ENCODE results near the gene PAQR9.

GRCh38 chr3:142976621-142977398 lies 13.3 kb upstream of the PAQR9 start:
- TF ChIP-seq EP300 (IDR thresholded peaks at IDR 0.05; ENCODE audit: low read length) (peak; percentile 93), POLR2A (conservative IDR thresholded peaks at IDR 0.05) (0 out of 2 replicates have a peak, but pooled peaks have one; percentile 29), ZNF134 (CRISPR knock-in tag; conservative IDR thresholded peaks at IDR 0.05) (no peak), HNRNPUL1 (IDR thresholded peaks at IDR 0.05; ENCODE audit: low read length) (no peak), SLC30A9 (CRISPR knock-in tag; IDR thresholded peaks at IDR 0.05) (no peak), ZSCAN29 (IDR thresholded peaks at IDR 0.05) (no peak), FOS (IDR thresholded peaks at IDR 0.05; ENCODE audit: extremely low read depth, insufficient read length) (peak; percentile 37), ZNF253 (CRISPR knock-in tag; conservative IDR thresholded peaks at IDR 0.05) (no peak), MAZ (CRISPR knock-in tag; conservative IDR thresholded peaks at IDR 0.05 in 1 of 2, IDR thresholded peaks at IDR 0.05 in 1 of 2) (peak; percentile 26 to 73; a peak in 2 of 4 replicates), CTCF (IDR thresholded peaks at IDR 0.05 in 2 of 3, conservative IDR thresholded peaks at IDR 0.05 in 1 of 3; ENCODE audit: insufficient read depth in 2 of 3, low read depth in 1 of 3, low read length in 3 of 3) (no peak)

Data from K562 (cell line).